ENCODE data around the gene PCLO. TPM values are rescaled to one million over a fixed set of nuclear protein-coding genes. Genes with fewer than 3 reads are reported as not detected.

PCLO gene
- total RNA-seq, 2 donors from 2014 or later = 3.2 to 4.2 TPM

DNA sequence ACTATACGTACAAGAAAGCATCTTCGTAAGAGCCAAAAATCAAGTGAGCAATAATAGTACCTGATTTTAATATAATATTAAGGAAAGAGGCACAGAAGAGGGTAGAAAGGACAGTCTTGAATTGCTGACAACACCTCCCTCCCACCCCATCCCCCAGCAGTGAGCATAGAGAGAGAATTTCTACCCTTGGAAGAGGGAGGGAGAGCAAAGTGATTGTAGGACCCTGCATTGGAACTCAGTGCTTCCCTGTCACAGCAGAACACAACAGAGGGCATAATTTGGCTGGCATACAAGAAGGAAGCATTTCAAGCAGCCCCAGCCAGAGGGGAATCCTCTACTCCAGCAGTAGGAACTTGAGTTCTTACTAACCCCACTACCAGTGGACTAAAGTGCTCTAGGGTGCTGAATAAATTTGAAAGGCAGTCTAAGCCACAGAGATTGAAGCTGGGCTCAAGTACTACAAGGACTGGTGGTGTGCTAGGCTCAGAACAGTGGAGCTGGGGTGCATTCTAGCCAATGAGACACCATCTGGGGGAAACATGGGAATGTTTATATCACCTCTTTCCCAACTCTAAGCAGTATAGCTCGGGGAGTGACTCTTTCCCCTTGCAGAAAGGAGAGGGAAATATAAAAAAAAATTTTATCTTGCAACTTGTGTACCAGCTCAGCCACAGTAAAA, 44.2 kb downstream of the PCLO start:
- H3K4me3 Mint-ChIP-seq = no peak overlapping the region
- no peak overlapping the region for H3K27ac ChIP-seq (ENCODE audit: low read depth, low read length)
- WGBS, 2 experiments (ENCODE audit: insufficient coverage in 1 of 2, insufficient read length in 1 of 2) = 100% methylated on average over 2 of the region's 3 CpGs; no CpG with 5 or more reads in 1 of the 2 experiments
- H3K36me3 ChIP-seq (ENCODE audit: control insufficient read depth, insufficient read depth, low read length) = no peaks in the 10 kb centered on the region
- no peaks in the 10 kb centered on the region for H3K27me3 ChIP-seq (ENCODE audit: control insufficient read depth, insufficient read depth, low read length, poor library complexity, severe bottlenecking)
- peaks cover 18% of the 10 kb centered on the region for H3K9me3 Mint-ChIP-seq
- H3K4me3 ChIP-seq (ENCODE audit: low read length) = no peak overlapping the region
- H3K9me3 ChIP-seq (ENCODE audit: control insufficient read depth, low read length) = peaks cover 16% of the 10 kb centered on the region
- H3K36me3 Mint-ChIP-seq (ENCODE audit: low read depth) = peaks cover 7% of the 10 kb centered on the region
- H3K27me3 Mint-ChIP-seq (ENCODE audit: insufficient read depth) = no peaks in the 10 kb centered on the region
- H3K4me1 Mint-ChIP-seq = no peaks in the 10 kb centered on the region
- H3K27ac Mint-ChIP-seq = peak overlapping the region; percentile 44
- TF ChIP-seq, protein P1, sequence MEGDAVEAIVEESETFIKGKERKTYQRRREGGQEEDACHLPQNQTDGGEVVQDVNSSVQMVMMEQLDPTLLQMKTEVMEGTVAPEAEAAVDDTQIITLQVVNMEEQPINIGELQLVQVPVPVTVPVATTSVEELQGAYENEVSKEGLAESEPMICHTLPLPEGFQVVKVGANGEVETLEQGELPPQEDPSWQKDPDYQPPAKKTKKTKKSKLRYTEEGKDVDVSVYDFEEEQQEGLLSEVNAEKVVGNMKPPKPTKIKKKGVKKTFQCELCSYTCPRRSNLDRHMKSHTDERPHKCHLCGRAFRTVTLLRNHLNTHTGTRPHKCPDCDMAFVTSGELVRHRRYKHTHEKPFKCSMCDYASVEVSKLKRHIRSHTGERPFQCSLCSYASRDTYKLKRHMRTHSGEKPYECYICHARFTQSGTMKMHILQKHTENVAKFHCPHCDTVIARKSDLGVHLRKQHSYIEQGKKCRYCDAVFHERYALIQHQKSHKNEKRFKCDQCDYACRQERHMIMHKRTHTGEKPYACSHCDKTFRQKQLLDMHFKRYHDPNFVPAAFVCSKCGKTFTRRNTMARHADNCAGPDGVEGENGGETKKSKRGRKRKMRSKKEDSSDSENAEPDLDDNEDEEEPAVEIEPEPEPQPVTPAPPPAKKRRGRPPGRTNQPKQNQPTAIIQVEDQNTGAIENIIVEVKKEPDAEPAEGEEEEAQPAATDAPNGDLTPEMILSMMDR (conservative IDR thresholded peaks at IDR 0.05) = no peak
- no peak overlapping the region for H3K9ac ChIP-seq (ENCODE audit: extremely low read depth, low read length, poor library complexity, severe bottlenecking)
- H3K4me1 ChIP-seq (ENCODE audit: control insufficient read depth, insufficient read depth, low read length) = peaks cover 4% of the 10 kb centered on the region
- DNase-seq = no peak

DNA sequence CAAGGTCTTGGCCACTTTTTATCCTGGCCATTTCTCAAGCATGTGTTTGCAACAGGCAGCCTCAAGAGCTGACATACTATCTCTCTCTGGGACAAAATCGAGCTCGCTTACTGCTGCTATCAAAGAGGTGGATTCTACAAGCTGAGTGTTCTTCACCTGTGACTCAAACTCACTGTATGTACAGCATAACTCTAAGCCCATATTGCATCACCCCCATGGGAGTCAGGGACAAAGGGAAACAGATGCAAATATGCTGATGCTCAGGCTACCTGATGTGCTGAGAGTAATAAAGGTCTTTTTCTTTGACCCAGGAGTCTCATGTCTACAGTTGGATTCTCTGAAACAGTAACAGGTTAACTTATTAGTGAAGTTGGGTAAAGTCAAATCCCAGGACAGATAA, 45.2 kb downstream of the PCLO start:
- peaks cover 4% of the 10 kb centered on the region for H3K4me1 ChIP-seq (ENCODE audit: control insufficient read depth, insufficient read depth, low read length)
- Mint-ChIP-seq H3K4me3 (no peak overlapping the region), H3K27me3 (ENCODE audit: insufficient read depth) (no peaks in the 10 kb centered on the region), H3K4me1 (no peaks in the 10 kb centered on the region), H3K36me3 (ENCODE audit: low read depth) (peaks cover 6% of the 10 kb centered on the region), H3K27ac (no peak overlapping the region), H3K9me3 (peaks cover 14% of the 10 kb centered on the region)
- H3K9me3 ChIP-seq (ENCODE audit: control insufficient read depth, low read length) = peaks cover 9% of the 10 kb centered on the region
- no peak overlapping the region for H3K9ac ChIP-seq (ENCODE audit: extremely low read depth, low read length, poor library complexity, severe bottlenecking)
- no peak overlapping the region for H3K4me3 ChIP-seq (ENCODE audit: low read length)
- H3K36me3 ChIP-seq (ENCODE audit: control insufficient read depth, insufficient read depth, low read length) = no peaks in the 10 kb centered on the region
- TF ChIP-seq, protein P1 (conservative IDR thresholded peaks at IDR 0.05) = no peak
- DNase-seq = no peak
- no peak overlapping the region for H3K27ac ChIP-seq (ENCODE audit: low read depth, low read length)
- WGBS, 2 experiments (ENCODE audit: insufficient coverage in 1 of 2, insufficient read length in 1 of 2) = 96% methylated on average over 2 of the region's 2 CpGs; no CpG with 5 or more reads in 1 of the 2 experiments
- no peaks in the 10 kb centered on the region for H3K27me3 ChIP-seq (ENCODE audit: control insufficient read depth, insufficient read depth, low read length, poor library complexity, severe bottlenecking)

DNA sequence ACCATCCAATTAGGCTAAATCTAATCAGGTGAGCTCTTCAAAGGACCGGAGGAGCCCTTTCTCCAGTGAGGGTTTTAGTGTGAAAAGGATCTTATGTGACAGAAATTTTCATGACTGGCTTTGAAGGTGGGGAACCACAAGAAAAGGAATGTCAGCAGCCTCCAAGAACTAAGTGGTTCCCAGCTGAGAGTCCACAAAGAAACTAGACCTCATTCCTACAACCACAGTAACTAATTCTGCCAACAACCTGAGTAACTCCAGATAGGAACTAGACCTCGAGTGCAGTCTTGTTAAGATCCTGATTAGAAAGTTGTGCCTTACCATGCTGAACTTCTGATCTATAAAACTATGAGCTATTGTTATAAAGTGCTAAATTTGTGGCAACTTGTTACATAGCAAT, 51.3 kb downstream of the PCLO start:
- peaks cover 2% of the 10 kb centered on the region for H3K4me1 Mint-ChIP-seq

More for the DNA sequence above, 51.3 kb downstream of the PCLO start:
- TF ChIP-seq, protein P1 (conservative IDR thresholded peaks at IDR 0.05) = no peak
- 43 to 49% methylated on average over 1 to 2 of the region's 2 CpGs for WGBS, 2 experiments (ENCODE audit: insufficient coverage in 1 of 2, insufficient read length in 1 of 2)
- Histone ChIP-seq H3K9me3 (ENCODE audit: control insufficient read depth, low read length) (no peaks in the 10 kb centered on the region), H3K9ac (ENCODE audit: extremely low read depth, low read length, poor library complexity, severe bottlenecking) (no peak overlapping the region), H3K4me3 (ENCODE audit: low read length) (no peak overlapping the region), H3K36me3 (ENCODE audit: control insufficient read depth, insufficient read depth, low read length) (no peaks in the 10 kb centered on the region), H3K27ac (ENCODE audit: low read depth, low read length) (no peak overlapping the region), H3K27me3 (ENCODE audit: control insufficient read depth, insufficient read depth, low read length, poor library complexity, severe bottlenecking) (no peaks in the 10 kb centered on the region), H3K4me1 (ENCODE audit: control insufficient read depth, insufficient read depth, low read length) (no peaks in the 10 kb centered on the region)
- no peaks in the 10 kb centered on the region for H3K36me3 Mint-ChIP-seq (ENCODE audit: low read depth)
- no peak overlapping the region for H3K4me3 Mint-ChIP-seq
- H3K9me3 Mint-ChIP-seq = no peaks in the 10 kb centered on the region
- DNase-seq = no peak
- H3K27ac Mint-ChIP-seq = no peak overlapping the region
- no peaks in the 10 kb centered on the region for H3K27me3 Mint-ChIP-seq (ENCODE audit: insufficient read depth)
